GM19395 (cell line): ENCODE measurements around the gene MOSMO.
"Not testable (repeated sequence)": the region's sequence is repeated elsewhere in the genome, so short reads cannot be mapped to it uniquely, and the experiment has no call there.

Experiments
- ATAC-seq: cut with Tn5 transposase; IDR thresholded peaks from one replicate; pipeline ENCODE4 v1.9.1; 2021; ENCODE audit warnings: mild to moderate bottlenecking, moderate library complexity; ENCODE audit not compliant: unreplicated experiment

Gene MOSMO

GRCh38 chr16:22002047-22002446, 5.9 kb upstream of the MOSMO start:
- ATAC-seq = not testable (repeated sequence)

GRCh38 chr16:22003195-22003594, 4.7 kb upstream of the MOSMO start:
- ATAC-seq = no peak

- no peak for ATAC-seq
Measured at GRCh38 chr16:22004341-22004740, 3.6 kb upstream of the MOSMO start.

- no peak for ATAC-seq
Measured at GRCh38 chr16:22005746-22006145, 2.2 kb upstream of the MOSMO start.

- ATAC-seq = no peak
Measured at GRCh38 chr16:22006636-22007035, 1.3 kb upstream of the MOSMO start.

GRCh38 chr16:22007159-22007508, 777 bp upstream of the MOSMO start:
- ATAC-seq = no peak

- peak; percentile 48 for ATAC-seq
Measured at GRCh38 chr16:22008215-22009059, 526 bp downstream of the MOSMO start.

- no peak for ATAC-seq
Measured at GRCh38 chr16:22010902-22011301, 3.0 kb downstream of the MOSMO start.

GRCh38 chr16:22012241-22012640, 4.3 kb downstream of the MOSMO start:
- no peak for ATAC-seq

GRCh38 chr16:22013486-22013885, 5.6 kb downstream of the MOSMO start:
- ATAC-seq = no peak

GRCh38 chr16:22014271-22014873, 6.5 kb downstream of the MOSMO start:
- ATAC-seq = peak; percentile 63

- ATAC-seq = no peak
Measured at GRCh38 chr16:22016927-22017326, 9.0 kb downstream of the MOSMO start.

GRCh38 chr16:22018559-22018958, 10.6 kb downstream of the MOSMO start:
- no peak for ATAC-seq

- ATAC-seq = no peak
Measured at GRCh38 chr16:22022151-22022550, 14.2 kb downstream of the MOSMO start.

- no peak for ATAC-seq
Measured at GRCh38 chr16:22023505-22023904, 15.6 kb downstream of the MOSMO start.

GRCh38 chr16:22024785-22025184, 16.9 kb downstream of the MOSMO start:
- ATAC-seq = not testable (repeated sequence)

GRCh38 chr16:22027633-22028032, 19.7 kb downstream of the MOSMO start:
- no peak for ATAC-seq

- ATAC-seq = no peak
Measured at GRCh38 chr16:22029632-22030031, 21.7 kb downstream of the MOSMO start.

GRCh38 chr16:22030087-22030812, 22.3 kb downstream of the MOSMO start:
- ATAC-seq = no peak

- no peak for ATAC-seq
Measured at GRCh38 chr16:22031483-22032083, 23.7 kb downstream of the MOSMO start.

- ATAC-seq = no peak
Measured at GRCh38 chr16:22034503-22034902, 26.6 kb downstream of the MOSMO start.
